Measurements from ENCODE around the gene RB1. TPM values are rescaled to one million over a fixed set of nuclear protein-coding genes. Genes with fewer than 3 reads are reported as not detected.
"Not testable (repeated sequence)": the region's sequence is repeated elsewhere in the genome, so short reads cannot be mapped to it uniquely, and the experiment has no call there.

RB1 gene
- polyA plus RNA-seq, 1 donor: 59.2 TPM

DNA sequence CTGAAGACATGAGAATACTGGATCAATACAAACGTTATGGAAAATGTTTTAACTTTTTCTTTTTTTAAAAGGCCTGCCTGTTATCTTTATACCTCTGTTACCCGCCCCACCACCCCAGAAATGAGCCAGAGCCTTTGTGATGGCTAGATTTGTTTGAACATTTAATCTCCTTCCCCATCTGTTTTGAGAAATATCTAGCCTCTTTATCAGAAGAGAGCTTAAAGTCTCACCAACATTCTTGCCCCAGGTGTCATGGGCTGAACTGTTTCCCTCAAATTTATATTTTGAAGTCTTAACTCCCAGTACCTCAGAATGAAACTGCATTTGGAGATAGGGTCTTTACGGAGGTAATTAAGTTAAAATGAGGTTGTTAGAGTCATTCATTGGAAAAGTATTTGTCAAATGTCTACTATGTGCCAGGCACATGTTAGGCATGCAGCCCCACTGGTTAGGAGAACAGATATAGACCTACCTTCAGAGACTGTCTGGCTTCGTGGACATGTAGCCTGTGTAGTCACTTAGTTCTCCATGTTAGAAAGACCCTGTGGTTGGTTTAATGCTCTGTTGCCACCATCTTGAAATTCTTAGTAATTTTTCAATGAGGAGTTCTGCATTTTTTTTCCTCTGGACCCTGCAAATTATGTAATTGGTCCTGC lies 6.3 kb upstream of the RB1 start:
- no peak for DNase-seq (ENCODE audit: low read depth)

DNA sequence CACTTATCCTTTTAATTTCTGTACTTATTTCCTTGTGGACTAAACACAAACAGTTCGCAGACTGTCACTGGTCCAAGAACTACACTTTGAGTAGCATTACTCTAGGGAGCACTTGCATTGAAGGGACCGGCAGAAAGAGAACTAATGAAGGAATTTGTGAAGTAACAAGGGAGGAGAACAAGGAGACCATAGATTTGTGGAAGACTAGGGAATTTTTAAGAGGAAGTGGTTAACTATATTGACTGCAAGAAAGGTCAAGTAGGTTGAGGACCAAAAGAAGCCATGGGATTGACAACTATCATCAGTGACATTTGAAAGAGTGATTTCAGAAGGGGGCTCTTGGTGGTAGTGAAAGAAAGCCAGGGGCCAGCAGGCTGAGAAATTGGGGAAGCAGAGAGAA lies 4.0 kb upstream of the RB1 start:
- no peak for DNase-seq (ENCODE audit: low read depth)

GRCh38 chr13:48302871-48303358 lies 636 bp upstream of the RB1 start:
- DNase-seq (ENCODE audit: low read depth): peak; percentile 38

DNA sequence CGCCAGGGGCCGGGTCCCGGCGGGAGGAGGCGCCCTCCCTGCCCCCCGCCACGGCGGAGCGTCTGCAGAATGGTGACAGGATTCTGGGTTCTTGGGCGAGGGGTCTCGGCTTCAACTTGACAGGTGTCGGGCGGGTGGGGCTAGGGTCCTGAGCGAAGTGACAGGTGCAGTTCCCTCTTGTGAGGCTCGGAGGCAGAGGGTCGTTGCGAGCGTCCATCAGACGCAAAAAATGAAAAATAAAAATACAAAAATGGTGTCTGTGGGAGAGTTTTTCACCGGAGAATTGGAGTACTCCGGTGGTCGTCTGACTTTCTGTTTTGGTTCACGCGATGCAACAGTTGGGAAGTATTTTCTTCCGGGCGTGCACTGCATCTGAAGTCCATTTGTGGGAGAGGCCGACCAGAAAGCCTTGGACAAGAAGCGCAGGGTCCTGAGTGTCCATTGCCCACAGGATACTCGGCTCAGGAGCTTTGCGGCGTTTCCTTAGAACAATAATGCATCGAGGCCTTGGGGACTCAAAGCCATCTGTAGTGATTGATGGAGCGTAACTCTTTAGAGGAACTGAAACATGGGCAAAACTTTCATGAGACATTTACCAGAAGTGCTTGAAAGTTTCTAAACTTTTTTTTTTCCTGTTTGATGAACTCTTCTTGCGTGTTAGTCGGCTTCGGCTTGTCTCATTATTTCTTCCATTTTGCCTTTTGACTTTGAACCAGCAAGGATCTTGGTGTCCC lies 759 bp downstream of the RB1 start:
- DNase-seq (ENCODE audit: low read depth): peak; percentile 36

- DNase-seq (ENCODE audit: low read depth): no peak
Observed at GRCh38 chr13:48311223-48311622, 7.7 kb downstream of the RB1 start.

DNA sequence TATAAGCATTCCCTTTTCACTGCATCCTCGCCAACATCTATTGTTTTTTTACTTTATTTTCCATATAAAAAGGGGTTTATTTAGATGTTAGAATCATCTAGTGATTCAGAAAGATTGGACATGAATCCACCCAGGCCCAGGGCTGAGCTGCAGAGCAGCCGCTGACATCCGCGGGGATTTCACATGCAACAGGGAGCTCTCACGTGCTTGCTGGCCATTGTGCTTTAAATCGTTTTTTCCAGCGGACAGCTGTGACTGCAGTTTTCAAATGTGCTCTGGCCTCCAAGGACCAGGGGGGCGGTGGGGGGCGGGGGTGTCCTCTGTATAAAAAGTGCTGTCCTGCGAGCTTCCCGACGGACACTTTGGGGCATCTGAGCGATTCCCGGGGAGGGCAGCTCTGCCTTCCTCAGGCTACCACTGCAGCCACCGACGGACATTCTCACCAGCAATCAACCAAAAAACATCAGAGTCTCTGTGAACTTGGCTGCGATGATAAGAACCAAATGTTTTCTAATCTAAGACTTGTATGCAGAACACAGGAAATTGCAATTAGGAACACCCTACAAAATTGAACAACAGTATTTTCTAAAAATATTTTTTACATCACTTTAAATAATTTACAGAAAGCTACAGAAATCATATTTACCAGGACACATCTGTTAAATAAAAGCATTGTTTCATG lies 12.6 kb downstream of the RB1 start:
- DNase-seq (ENCODE audit: low read depth): no peak

DNA sequence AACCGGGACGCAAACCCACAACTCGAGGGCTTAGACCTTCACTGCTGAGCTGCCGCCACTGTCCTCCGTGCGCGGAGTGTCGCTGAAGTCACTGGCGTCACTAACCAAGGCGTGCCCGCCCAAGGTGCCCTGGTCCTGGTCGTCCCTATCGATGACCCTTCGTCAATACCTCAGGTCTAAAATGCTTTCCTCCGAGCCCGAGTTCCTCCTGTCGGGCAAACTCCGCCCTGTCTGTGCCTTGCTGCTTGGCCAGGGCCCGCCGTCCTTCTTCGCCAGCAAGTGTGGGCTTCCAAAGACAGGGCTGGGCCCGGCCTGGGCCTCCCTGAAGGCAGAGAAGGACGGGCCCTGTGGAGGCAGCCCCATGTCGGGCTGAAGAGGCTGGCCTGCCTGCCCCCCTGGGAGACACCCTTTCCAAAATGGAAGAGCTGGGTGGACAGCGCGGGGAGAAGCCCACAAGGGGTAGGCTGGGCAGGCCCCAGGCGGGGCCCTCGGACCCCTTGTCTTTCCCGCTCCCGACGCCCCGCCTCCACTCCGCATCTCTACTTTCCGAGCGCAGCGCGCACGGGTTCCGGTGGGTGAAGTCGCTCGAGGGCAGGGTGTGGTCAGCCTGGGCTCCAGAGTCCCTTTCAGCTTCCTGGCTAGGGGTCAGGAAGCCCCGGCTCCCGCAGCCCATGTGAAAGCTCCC lies 13.4 kb downstream of the RB1 start:
- DNase-seq (ENCODE audit: low read depth): no peak

- no peak for DNase-seq (ENCODE audit: low read depth)
Observed at GRCh38 chr13:48317511-48318376, 14.2 kb downstream of the RB1 start.

DNA sequence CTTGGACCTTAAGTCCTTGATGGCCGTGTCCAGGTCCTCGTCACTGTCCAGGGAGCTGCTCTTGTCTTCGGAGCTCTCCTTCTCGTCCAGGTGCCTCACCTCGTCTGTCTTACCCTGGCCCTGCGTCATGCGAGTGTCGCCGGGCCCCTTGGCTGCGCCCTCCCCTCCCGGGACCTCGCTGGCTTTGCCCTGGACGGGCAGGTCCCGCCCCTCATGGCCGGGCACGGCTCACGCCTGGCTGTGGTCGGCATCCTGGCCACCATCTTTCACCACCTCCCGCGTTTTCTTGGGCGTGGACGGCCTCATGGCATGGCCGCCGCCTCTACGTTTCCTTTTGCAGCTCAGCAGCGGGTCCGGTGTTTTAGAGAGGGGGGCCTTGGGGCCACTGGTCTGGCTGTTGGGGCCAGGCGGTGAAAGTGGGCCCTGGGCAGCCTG lies 14.8 kb downstream of the RB1 start:
- DNase-seq (ENCODE audit: low read depth): no peak

DNA sequence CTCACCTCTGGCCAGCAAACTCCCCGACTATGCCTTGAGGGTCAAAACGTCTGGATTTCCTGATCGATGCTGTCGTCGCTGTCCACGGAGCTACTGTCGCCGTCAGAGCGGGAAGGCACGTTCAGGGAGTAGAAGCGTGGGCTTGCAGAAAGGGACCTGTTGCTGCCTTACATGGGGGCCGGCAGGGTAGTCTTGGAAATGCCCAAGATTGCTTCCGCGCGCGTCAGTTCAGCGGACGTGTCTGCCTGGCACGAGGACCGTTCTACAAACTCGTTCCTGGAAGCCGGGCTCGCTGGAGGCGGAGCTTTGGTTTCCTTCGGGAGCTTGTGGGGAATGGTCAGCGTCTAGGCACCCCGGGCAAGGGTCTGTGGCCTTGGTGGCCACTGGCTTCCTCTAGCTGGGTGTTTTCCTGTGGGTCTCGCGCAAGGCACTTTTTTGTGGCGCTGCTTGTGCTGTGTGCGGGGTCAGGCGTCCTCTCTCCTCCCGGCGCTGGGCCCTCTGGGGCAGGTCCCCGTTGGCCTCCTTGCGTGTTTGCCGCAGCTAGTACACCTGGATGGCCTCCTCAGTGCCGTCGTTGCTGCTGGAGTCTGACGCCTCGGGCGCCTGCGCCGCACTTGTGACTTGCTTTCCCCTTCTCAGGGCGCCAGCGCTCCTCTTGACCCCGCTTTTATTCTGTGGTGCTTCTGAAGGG lies 15.4 kb downstream of the RB1 start:
- DNase-seq (ENCODE audit: low read depth): no peak

GRCh38 chr13:48319531-48320398 lies 16.2 kb downstream of the RB1 start:
- DNase-seq (ENCODE audit: low read depth): no peak

DNA sequence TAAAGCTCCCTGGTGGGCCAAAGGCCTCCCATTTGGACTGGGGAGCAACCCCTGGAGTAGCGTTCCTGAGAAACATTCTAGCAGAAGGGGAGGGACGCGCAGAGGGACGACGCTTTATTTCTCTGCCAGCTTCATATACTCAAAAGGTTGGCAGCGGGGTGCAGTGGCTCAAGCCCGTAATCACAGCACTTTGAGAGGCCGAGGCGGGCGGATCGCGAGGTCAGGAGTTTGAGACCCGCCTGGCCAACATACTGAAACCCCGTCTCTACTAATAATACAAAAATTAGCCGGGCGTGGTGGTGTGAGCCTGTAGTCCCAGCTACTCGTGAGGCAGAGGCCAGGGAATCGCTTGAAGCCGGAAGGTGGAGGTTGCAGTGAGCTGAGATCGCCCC lies 16.8 kb downstream of the RB1 start:
- no peak for DNase-seq (ENCODE audit: low read depth)

DNA sequence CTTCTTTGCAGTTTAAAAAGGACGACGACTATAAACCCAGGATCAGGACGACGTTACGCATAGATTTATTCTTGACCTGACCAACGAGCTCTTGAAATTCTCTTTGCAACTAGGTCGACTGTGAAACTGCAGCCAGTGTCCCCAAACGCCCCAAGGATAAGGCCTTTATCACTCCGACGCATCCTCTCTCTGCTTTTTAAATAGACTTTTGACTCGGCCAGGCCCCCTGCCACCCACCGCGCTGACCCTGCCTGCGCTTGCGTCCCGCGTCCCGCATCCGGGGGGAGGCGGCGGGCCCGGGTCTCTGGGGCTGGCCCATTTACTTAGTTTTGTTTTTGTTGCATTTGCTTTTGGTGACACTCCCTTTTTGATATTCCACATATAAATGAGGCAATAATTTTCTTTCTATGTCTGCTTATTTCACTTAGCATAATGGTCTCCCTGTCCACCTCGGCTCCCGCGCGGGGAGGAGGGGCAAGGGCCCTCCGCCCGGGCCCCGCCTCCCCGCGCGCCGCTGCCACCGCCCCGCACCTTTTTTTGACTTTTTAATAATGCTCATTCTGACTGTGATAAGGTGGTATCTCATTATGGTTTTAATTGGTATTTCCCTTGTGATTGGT lies 17.4 kb downstream of the RB1 start:
- DNase-seq (ENCODE audit: low read depth): no peak

DNA sequence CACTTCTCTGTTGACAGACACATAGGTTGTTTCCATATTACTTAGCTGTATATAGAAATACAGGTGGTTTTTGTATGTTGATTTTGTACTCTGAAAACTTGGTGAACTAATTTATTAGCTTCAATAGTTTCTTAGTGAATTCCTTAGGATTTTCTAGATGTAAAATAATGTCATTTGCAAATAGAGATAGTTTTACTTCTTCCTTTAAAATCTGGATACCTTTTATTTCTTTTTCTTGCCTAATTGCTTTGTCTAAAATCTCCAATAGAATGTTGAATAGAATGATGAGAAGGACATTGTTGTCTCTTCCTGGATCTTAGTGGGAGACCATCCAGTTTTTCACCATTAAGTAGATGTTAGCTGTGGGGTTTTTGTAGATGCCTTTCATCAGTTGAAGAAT lies 18.7 kb downstream of the RB1 start:
- no peak for DNase-seq (ENCODE audit: low read depth)

GRCh38 chr13:48333976-48334375 lies 30.4 kb downstream of the RB1 start:
- DNase-seq (ENCODE audit: low read depth): no peak

- peak; percentile 19 for DNase-seq (ENCODE audit: low read depth)
Observed at GRCh38 chr13:48334534-48335127, 31.1 kb downstream of the RB1 start.

DNA sequence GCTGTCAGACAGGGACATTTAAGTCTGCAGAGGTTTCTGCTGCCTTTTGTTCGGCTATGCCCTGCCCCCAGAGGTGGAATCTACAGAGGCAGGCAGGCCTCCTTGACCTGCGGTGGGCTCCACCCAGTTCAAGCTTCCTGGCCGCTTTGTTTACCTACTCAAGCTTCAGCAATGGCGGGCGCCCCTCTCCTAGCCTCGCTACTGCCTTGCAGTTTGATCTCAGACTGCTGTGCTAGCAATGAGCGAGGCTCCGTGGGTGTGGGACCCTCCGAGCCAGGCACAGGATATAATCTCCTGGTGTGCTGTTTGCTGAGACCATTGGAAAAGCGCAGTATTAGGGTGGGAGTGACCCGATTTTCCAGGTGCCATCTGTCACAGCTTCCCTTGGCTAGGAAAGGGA lies 35.6 kb downstream of the RB1 start:
- not testable (repeated sequence) for DNase-seq (ENCODE audit: low read depth)

DNA sequence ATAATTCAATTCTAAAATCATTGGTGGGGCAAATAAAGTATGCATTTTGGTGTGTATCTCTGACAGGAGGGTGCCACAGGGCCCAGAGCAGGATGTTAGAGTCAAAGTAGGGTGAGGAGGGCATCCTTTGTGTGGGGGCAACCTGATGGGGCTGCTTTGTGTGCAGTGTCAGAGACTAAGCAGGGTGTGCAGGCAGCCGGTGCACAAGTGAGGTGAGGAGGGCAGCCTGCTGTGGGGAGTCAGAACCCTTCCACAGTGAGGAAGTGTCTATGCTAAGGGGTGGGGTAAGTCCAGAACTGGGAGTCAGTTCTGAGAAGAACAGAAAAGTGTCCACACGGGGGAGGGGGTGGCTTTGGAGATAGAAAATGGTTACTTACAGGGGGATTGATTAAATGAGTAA lies 40.7 kb downstream of the RB1 start:
- no peak for DNase-seq (ENCODE audit: low read depth)

DNA sequence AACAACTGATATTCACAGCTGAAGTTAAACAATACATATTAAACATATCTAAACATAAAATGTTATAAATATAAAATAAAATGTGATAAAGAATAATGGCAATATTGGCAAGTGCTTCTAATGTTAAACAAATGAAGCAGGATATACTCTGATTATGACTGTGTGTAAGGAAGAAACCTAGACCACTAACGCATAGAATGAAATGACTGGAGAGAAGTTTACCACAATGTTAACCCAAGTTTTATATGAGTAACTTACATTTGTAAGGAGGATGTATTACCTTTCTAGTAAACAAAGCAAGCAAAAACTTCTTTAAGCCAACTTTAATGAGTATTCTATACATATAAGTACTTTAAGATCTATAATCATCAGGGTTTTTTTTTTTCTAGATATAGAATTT lies 43.0 kb downstream of the RB1 start:
- no peak for DNase-seq (ENCODE audit: low read depth)
